Endothelial cell of umbilical vein (primary cell): Measurements from ENCODE around the gene LSP1. TPM values are rescaled to one million over a fixed set of nuclear protein-coding genes. Genes with fewer than 3 reads are reported as not detected.

Experiments
- BruUV-seq: library from RNA; stranded (reverse); fragments of 400-500 nt; replicated peaks from 2 replicates; lab custom pipeline; 2021; lab: Mats Ljungman, UMichigan
- CTCF ChIA-PET: fragments of 300-600, 350-600 bp; sonication (Branson Sonifier 250); formaldehyde crosslinking; loops from one replicate; lab custom pipeline; 2021; ENCODE audit warnings: antibody characterized with exemption, inconsistent platforms; lab: Charles Lee
- POLR2A ChIA-PET: fragments of 300-600, 350-600 bp; sonication (Branson Sonifier 250); formaldehyde crosslinking; loops from one replicate; lab custom pipeline; 2021; ENCODE audit warnings: antibody characterized with exemption, inconsistent platforms; lab: Charles Lee
- DNase-seq: peaks from one replicate; pipeline ENCODE4 v3.0.0-alpha.2; 2011; ENCODE audit warnings: low read depth, low spot score
- FAIRE-seq: peaks from 2 replicates; lab custom pipeline; 2011; peaks lifted over from hg19 to GRCh38; lab: Jason Lieb, UNC
- H2AFZ ChIP-seq: 2 replicates; pipeline ENCODE4 v1.6.0; 2012; ENCODE audit warnings: low read depth, low read length, control low read depth, inconsistent platforms
- H3K27ac ChIP-seq: 2 replicates; pipeline ENCODE4 v1.5.1; 2011; ENCODE audit warnings: low read depth, mild to moderate bottlenecking, control low read depth, low read length, moderate library complexity; ENCODE audit not compliant: insufficient read depth
- H3K27me3 ChIP-seq, 2 experiments: 2 replicates each; pipeline versions ENCODE4 v1.6.0 to v1.6.1; 2011; ENCODE audit warnings: low read length in 2 of 2, mixed read lengths in 1 of 2; ENCODE audit not compliant: control insufficient read depth in 2 of 2, insufficient read depth in 2 of 2
- H3K36me3 ChIP-seq, 2 experiments: 2 replicates in 1 of 2; 3 replicates in 1 of 2; pipeline ENCODE4 v1.5.1; 2011; ENCODE audit warnings: low read length in 2 of 2, mild to moderate bottlenecking in 1 of 2, moderate library complexity in 1 of 2; ENCODE audit not compliant: control insufficient read depth in 2 of 2, insufficient read depth in 2 of 2; ENCODE audit errors: extremely low read depth in 1 of 2
- H3K4me1 ChIP-seq: 3 replicates; pipeline ENCODE4 v1.5.1; 2011; ENCODE audit warnings: mild to moderate bottlenecking, low read length; ENCODE audit not compliant: control insufficient read depth, insufficient read depth; ENCODE audit errors: extremely low read depth
- H3K4me2 ChIP-seq: 2 replicates; pipeline ENCODE4 v1.6.1; 2011; ENCODE audit warnings: low read length, control low read depth, mixed read lengths; ENCODE audit not compliant: insufficient read depth
- H3K4me3 ChIP-seq, 3 experiments: fragments of 200-600 bp in 1 of 3; sonication (generic), shearing (Covaris generic) in 1 of 3; replicated peaks in 1 of 3; 2 replicates each; pipeline ENCODE4 v1.5.1; 2011 to 2016; ENCODE audit warnings: control low read depth in 3 of 3, low read length in 3 of 3, mild to moderate bottlenecking in 2 of 3, inconsistent platforms in 1 of 3, low read depth in 1 of 3, moderate library complexity in 1 of 3; ENCODE audit not compliant: insufficient read depth in 1 of 3
- H3K79me2 ChIP-seq: 2 replicates; pipeline ENCODE4 v1.6.0; 2012; ENCODE audit warnings: low read length, inconsistent platforms; ENCODE audit not compliant: control insufficient read depth, insufficient read depth
- H3K9ac ChIP-seq: replicated peaks from 2 replicates; pipeline ENCODE3; 2011; ENCODE audit warnings: low read length, control low read depth; ENCODE audit not compliant: insufficient read depth; ENCODE audit errors: extremely low read depth
- H3K9me1 ChIP-seq: replicated peaks from 3 replicates; pipeline ENCODE4 v1.6.0; 2011; ENCODE audit warnings: mild to moderate bottlenecking, low read length; ENCODE audit not compliant: control insufficient read depth, insufficient read depth; ENCODE audit errors: extremely low read depth
- H3K9me3 ChIP-seq: replicated peaks from 2 replicates; pipeline ENCODE4 v1.5.1; 2012; ENCODE audit warnings: low read length, inconsistent platforms; ENCODE audit not compliant: control insufficient read depth, insufficient read depth
- H4K20me1 ChIP-seq: replicated peaks from 2 replicates; pipeline ENCODE3; 2011; ENCODE audit warnings: mild to moderate bottlenecking, low read length; ENCODE audit not compliant: control insufficient read depth, insufficient read depth; ENCODE audit errors: extremely low read depth
- EZH2 ChIP-seq: IDR thresholded peaks from 2 replicates; pipeline ENCODE4 v1.6.1; 2012; ENCODE audit warnings: borderline replicate concordance, low read depth, mild to moderate bottlenecking, moderate library complexity, low read length, inconsistent platforms; ENCODE audit not compliant: severe bottlenecking
- FOS ChIP-seq: IDR thresholded peaks from 2 replicates; pipeline ENCODE4 v1.6.1; 2011; ENCODE audit warnings: mild to moderate bottlenecking, low read length, moderate library complexity, borderline replicate concordance; ENCODE audit not compliant: insufficient read depth
- GATA2 ChIP-seq: IDR thresholded peaks from 2 replicates; pipeline ENCODE4 v1.7.0; 2011; ENCODE audit warnings: low read depth, mild to moderate bottlenecking, moderate library complexity, mixed read lengths, low read length; ENCODE audit not compliant: insufficient read length, insufficient read depth
- JUN ChIP-seq: IDR thresholded peaks from 2 replicates; pipeline ENCODE4 v1.6.1; 2011; ENCODE audit warnings: borderline replicate concordance, low read depth; ENCODE audit not compliant: insufficient read length, insufficient read depth
- MYC ChIP-seq: IDR thresholded peaks from one replicate; pipeline ENCODE4 v1.6.1; 2011; ENCODE audit warnings: mild to moderate bottlenecking, low read depth, low read length
- POLR2A ChIP-seq: IDR thresholded peaks from 2 replicates; pipeline ENCODE4 v1.6.1; 2012; ENCODE audit warnings: low read depth, mild to moderate bottlenecking, control low read depth, low read length
- POLR2AphosphoS5 ChIP-seq: IDR thresholded peaks from 2 replicates; pipeline ENCODE4 v1.6.1; 2012; ENCODE audit warnings: low read depth, mild to moderate bottlenecking, control low read depth, low read length, moderate library complexity; ENCODE audit not compliant: insufficient read depth
- dilution Hi-C: fragments of 300-500 bp; cut with MboI; formaldehyde crosslinking; loops from one replicate; pipeline ENCODE4 v1.15.0; 2019; ENCODE audit warnings: low sequenced_read_pairs; ENCODE audit not compliant: extremely low pct_ligation_motif_present
- intact Hi-C: fragments of 100-400 bp; cut with micrococcal nuclease; formaldehyde crosslinking; loops from one replicate; pipeline ENCODE4 v1.10.0; 2022
- polyA plus RNA-seq, 4 experiments: library from polyadenylated mRNA; depleted of rRNA in 3 of 4; stranded (reverse) in 3 of 4; unstranded in 1 of 4; fragments of >200 nt; gene quantifications; 2 replicates each; pipeline versions ENCODE4 v1.2.1 to v1.2.3, GENCODE V29; 2011 to 2012; ENCODE audit warnings: missing spikeins in 1 of 4
- total RNA-seq: library from RNA; stranded (reverse); gene quantifications from 2 replicates; pipeline ENCODE4 v1.2.3, GENCODE V29; 2021
- TF ChIP-seq, protein P1 (sequence below): IDR thresholded peaks from 2 replicates; pipeline ENCODE4 v1.6.1; 2011; ENCODE audit not compliant: insufficient read depth, insufficient read length
- TF ChIP-seq, protein P2 (sequence below), 2 donors: IDR thresholded peaks; 1 replicate in 1 of 2; 2 replicates in 1 of 2; pipeline ENCODE4 v1.5.1; 2011; ENCODE audit warnings: low read length in 2 of 2, mild to moderate bottlenecking in 2 of 2, moderate library complexity in 2 of 2, control low read depth in 1 of 2, inconsistent platforms in 1 of 2, low read depth in 1 of 2; ENCODE audit not compliant: insufficient read depth in 1 of 2; ENCODE audit errors: extremely low read depth in 1 of 2

Gene LSP1
- total and polyA plus RNA-seq, 2 donors (not counting 3 experiments of a cell fraction or from before 2014, with no cell fraction given): not detected

DNA sequence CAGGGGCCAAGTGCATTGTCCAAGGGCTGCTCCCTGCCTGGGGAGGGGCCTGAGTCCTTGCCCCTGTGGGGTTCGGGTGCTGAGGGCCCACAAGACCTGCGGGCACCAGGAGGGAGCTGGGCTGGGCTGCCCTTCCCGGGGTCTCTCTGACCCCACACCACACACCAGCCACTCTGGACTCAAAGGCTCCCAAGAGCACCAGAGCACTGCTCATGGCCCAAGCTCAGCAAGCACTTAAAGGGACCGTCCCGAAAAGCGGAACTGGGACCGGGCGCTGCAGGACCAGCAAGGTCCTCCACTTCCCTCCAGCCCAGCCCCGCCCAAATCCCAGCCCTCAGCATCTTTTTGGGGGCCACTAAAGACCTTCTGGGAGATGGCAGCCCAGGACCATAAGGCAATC is 5.3 kb downstream of the LSP1 start:
- intact Hi-C loops: no loop called here
- no peaks in the 10 kb centered on the region for H3K36me3 ChIP-seq
- ChIA-PET CTCF (interaction anchor here (1.5 to 2.2 kb wide), 2 partner anchors 24 to 26 kb away, joined by 6 to 8 read pairs; no protein-coding TSS in a partner anchor), POLR2A (no interaction called here)
- H4K20me1 ChIP-seq: no peaks in the 10 kb centered on the region
- no peak overlapping the region for H2AFZ ChIP-seq
- H3K9me1 ChIP-seq: no peaks in the 10 kb centered on the region
- no peaks in the 10 kb centered on the region for H3K9me3 ChIP-seq
- H3K4me3 ChIP-seq: no peak overlapping the region
- H3K4me2 ChIP-seq: no peak overlapping the region
- no peak overlapping the region for H3K9ac ChIP-seq
- no peaks in the 10 kb centered on the region for H3K79me2 ChIP-seq
- DNase-seq (no peak), FAIRE-seq (no peak)
- H3K27ac ChIP-seq: no peak overlapping the region
- H3K4me1 ChIP-seq: peaks cover 3% of the 10 kb centered on the region
- H3K27me3 ChIP-seq: no peaks in the 10 kb centered on the region
- no TSS peak for BruUV-seq
- dilution Hi-C loops: no loop called here
- TF ChIP-seq, protein P1, sequence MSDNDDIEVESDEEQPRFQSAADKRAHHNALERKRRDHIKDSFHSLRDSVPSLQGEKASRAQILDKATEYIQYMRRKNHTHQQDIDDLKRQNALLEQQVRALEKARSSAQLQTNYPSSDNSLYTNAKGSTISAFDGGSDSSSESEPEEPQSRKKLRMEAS: no peak
- TF ChIP-seq EZH2 (no peak), MYC (no peak), POLR2A (no peak)
- TF ChIP-seq, protein P2, sequence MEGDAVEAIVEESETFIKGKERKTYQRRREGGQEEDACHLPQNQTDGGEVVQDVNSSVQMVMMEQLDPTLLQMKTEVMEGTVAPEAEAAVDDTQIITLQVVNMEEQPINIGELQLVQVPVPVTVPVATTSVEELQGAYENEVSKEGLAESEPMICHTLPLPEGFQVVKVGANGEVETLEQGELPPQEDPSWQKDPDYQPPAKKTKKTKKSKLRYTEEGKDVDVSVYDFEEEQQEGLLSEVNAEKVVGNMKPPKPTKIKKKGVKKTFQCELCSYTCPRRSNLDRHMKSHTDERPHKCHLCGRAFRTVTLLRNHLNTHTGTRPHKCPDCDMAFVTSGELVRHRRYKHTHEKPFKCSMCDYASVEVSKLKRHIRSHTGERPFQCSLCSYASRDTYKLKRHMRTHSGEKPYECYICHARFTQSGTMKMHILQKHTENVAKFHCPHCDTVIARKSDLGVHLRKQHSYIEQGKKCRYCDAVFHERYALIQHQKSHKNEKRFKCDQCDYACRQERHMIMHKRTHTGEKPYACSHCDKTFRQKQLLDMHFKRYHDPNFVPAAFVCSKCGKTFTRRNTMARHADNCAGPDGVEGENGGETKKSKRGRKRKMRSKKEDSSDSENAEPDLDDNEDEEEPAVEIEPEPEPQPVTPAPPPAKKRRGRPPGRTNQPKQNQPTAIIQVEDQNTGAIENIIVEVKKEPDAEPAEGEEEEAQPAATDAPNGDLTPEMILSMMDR (IDR thresholded peaks at IDR 0.05; ENCODE audit: extremely low read depth in 1 of 2, insufficient read depth in 1 of 2, low read depth in 1 of 2, low read length in 2 of 2): no peak

DNA sequence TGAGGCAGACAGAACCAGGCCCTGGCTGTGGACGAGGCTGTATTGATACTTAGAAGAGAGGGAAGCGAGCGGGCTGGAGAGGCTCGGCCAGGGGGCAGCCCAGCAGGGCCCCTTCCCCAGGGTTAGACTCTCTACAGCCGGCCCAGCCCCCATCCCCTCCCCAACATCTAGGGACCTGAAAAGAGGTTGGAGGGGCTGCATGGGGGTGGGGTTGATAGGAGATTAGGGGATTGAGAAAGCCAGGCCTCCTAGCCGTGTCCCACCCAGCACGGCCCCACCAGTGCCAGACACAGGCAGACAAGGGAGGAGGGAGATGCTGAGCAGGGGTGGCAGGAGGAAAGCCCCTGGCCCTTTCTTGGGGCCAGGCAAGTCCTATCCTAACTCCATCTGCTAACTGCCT is 5.7 kb downstream of the LSP1 start:
- BruUV-seq: no TSS peak
- H3K4me2 ChIP-seq: no peak overlapping the region
- ChIA-PET CTCF (interaction anchor here (1.5 to 2.2 kb wide), 2 partner anchors 24 to 27 kb away, joined by 6 to 8 read pairs; no protein-coding TSS in a partner anchor), POLR2A (no interaction called here)
- H3K9ac ChIP-seq: no peak overlapping the region
- no peak overlapping the region for H3K4me3 ChIP-seq
- no peak for DNase-seq
- FAIRE-seq: no peak
- H3K9me3 ChIP-seq: no peaks in the 10 kb centered on the region
- dilution Hi-C loops (no loop called here), intact Hi-C loops (no loop called here)
- no peaks in the 10 kb centered on the region for H3K79me2 ChIP-seq
- H2AFZ ChIP-seq: no peak overlapping the region
- H4K20me1 ChIP-seq: no peaks in the 10 kb centered on the region
- no peaks in the 10 kb centered on the region for H3K36me3 ChIP-seq
- H3K4me1 ChIP-seq: peaks cover 6% of the 10 kb centered on the region
- no peaks in the 10 kb centered on the region for H3K27me3 ChIP-seq
- H3K27ac ChIP-seq: no peak overlapping the region
- no peaks in the 10 kb centered on the region for H3K9me1 ChIP-seq
- no peak for TF ChIP-seq FOS
- TF ChIP-seq EZH2: no peak
- TF ChIP-seq, protein P2 (IDR thresholded peaks at IDR 0.05; ENCODE audit: extremely low read depth in 1 of 2, insufficient read depth in 1 of 2, low read depth in 1 of 2, low read length in 2 of 2): no peak
- TF ChIP-seq GATA2: no peak
- no peak for TF ChIP-seq JUN
- TF ChIP-seq, protein P1: no peak
- TF ChIP-seq MYC: no peak
- TF ChIP-seq POLR2AphosphoS5: no peak
- no peak for TF ChIP-seq POLR2A
